Neural cell (in vitro differentiated cells): ENCODE results near the gene ADAD2. TPM values are rescaled to one million over a fixed set of nuclear protein-coding genes. Genes with fewer than 3 reads are reported as not detected.

Experiments used
- H2AFZ ChIP-seq: fragments of 200-600, 300-800 bp; sonication (generic), shearing (Covaris generic); 2 replicates; pipeline ENCODE4 v1.6.0; 2014; ENCODE audit warnings: low read depth, mild to moderate bottlenecking, antibody characterized with exemption, low read length, moderate library complexity
- H3F3A ChIP-seq: fragments of 200-600 bp; shearing (Covaris generic); 2 replicates; pipeline ENCODE4 v1.6.1; 2016; ENCODE audit warnings: mild to moderate bottlenecking, moderate library complexity, mixed read lengths, antibody characterized with exemption, low read length; ENCODE audit not compliant: insufficient read depth, poor library complexity, severe bottlenecking
- H3K27ac ChIP-seq: fragments of 200-600, 300-800 bp; sonication (generic), shearing (Covaris generic); 2 replicates; pipeline ENCODE4 v1.5.1; 2014; ENCODE audit warnings: mild to moderate bottlenecking, low read length, moderate library complexity
- H3K27me3 ChIP-seq: fragments of 300-800, 200-600 bp; sonication (generic), shearing (Covaris generic); 2 replicates; pipeline ENCODE4 v1.6.0; 2014; ENCODE audit warnings: mild to moderate bottlenecking, low read depth, low read length, moderate library complexity; ENCODE audit not compliant: insufficient read depth
- H3K36me3 ChIP-seq: fragments of 300-800, 200-600 bp; sonication (generic), shearing (Covaris generic); 2 replicates; pipeline ENCODE4 v1.5.1; 2014; ENCODE audit warnings: mild to moderate bottlenecking, antibody characterized with exemption, low read length, moderate library complexity; ENCODE audit not compliant: insufficient read depth
- H3K4me2 ChIP-seq: fragments of 300-800, 200-600 bp; sonication (generic), shearing (Covaris generic); 2 replicates; pipeline ENCODE4 v1.6.0; 2014; ENCODE audit warnings: mild to moderate bottlenecking, low read length
- H3K4me3 ChIP-seq: fragments of 300-800, 200-600 bp; sonication (generic), shearing (Covaris generic); 2 replicates; pipeline ENCODE4 v1.5.1; 2014; ENCODE audit warnings: mild to moderate bottlenecking, low read length, moderate library complexity
- H3K79me2 ChIP-seq: fragments of 200-600 bp; shearing (Covaris generic); replicated peaks from 2 replicates; pipeline ENCODE4 v1.6.0; 2014; ENCODE audit warnings: mild to moderate bottlenecking, low read length, moderate library complexity; ENCODE audit not compliant: insufficient read depth
- H3K9ac ChIP-seq: fragments of 300-800, 200-600 bp; sonication (generic), shearing (Covaris generic); 2 replicates; pipeline ENCODE4 v1.6.1; 2016; ENCODE audit warnings: mild to moderate bottlenecking, low read length, mixed read lengths
- H3K9me2 ChIP-seq: fragments of 200-600 bp; shearing (Covaris generic); 2 replicates; pipeline ENCODE4 v1.6.1; 2016; ENCODE audit warnings: mild to moderate bottlenecking, low read length, mixed read lengths; ENCODE audit not compliant: insufficient read depth
- H3K9me3 ChIP-seq: fragments of 200-600, 300-800 bp; sonication (generic), shearing (Covaris generic); 2 replicates; pipeline ENCODE4 v1.6.1; 2016; ENCODE audit warnings: mild to moderate bottlenecking, mixed run types, low read length, moderate library complexity, mixed read lengths
- H4K20me1 ChIP-seq: fragments of 200-600 bp; shearing (Covaris generic); 2 replicates; pipeline ENCODE4 v1.6.1; 2016; ENCODE audit warnings: mild to moderate bottlenecking, mixed run types; ENCODE audit not compliant: insufficient read depth
- EP300 ChIP-seq: fragments of 450-650 bp; conservative IDR thresholded peaks from 2 replicates; pipeline ENCODE4 v1.6.1; 2014; ENCODE audit warnings: antibody characterized with exemption, mild to moderate bottlenecking, moderate library complexity; ENCODE audit not compliant: poor library complexity, severe bottlenecking
- EZH2 ChIP-seq: fragments of 200-600, 300-800 bp; shearing (Covaris generic), sonication (generic); IDR thresholded peaks from 2 replicates; pipeline ENCODE4 v1.6.1; 2014; ENCODE audit warnings: antibody characterized with exemption, low read length, borderline replicate concordance, mild to moderate bottlenecking; ENCODE audit not compliant: insufficient read depth, poor library complexity, severe bottlenecking
- MXI1 ChIP-seq: fragments of 450-650 bp; conservative IDR thresholded peaks from 2 replicates; pipeline ENCODE4 v1.6.1; 2014; ENCODE audit warnings: antibody characterized with exemption, mild to moderate bottlenecking; ENCODE audit not compliant: poor library complexity, severe bottlenecking
- POLR2AphosphoS5 ChIP-seq: IDR thresholded peaks from 2 replicates; pipeline ENCODE4 v1.6.1; 2012
- RAD21 ChIP-seq: fragments of 450-650 bp; conservative IDR thresholded peaks from 2 replicates; pipeline ENCODE4 v1.6.1; 2014; ENCODE audit warnings: antibody characterized with exemption, mild to moderate bottlenecking, moderate library complexity
- REST ChIP-seq: IDR thresholded peaks from 2 replicates; pipeline ENCODE4 v1.6.1; 2012; ENCODE audit warnings: borderline replicate concordance
- SMC3 ChIP-seq: fragments of 450-650 bp; conservative IDR thresholded peaks from 2 replicates; pipeline ENCODE4 v1.6.1; 2014; ENCODE audit warnings: antibody characterized with exemption, mild to moderate bottlenecking, moderate library complexity; ENCODE audit not compliant: poor library complexity
- TAF1 ChIP-seq: IDR thresholded peaks from 2 replicates; pipeline ENCODE4 v1.6.1; 2012; ENCODE audit warnings: low read depth
- polyA plus RNA-seq: library from polyadenylated mRNA; depleted of rRNA; stranded (reverse); fragments of >200 nt; gene quantifications from 2 replicates; pipeline ENCODE4 v1.2.3, GENCODE V29; 2014
- TF ChIP-seq, protein P1 (sequence below): fragments of 450-650 bp; IDR thresholded peaks from 2 replicates; pipeline ENCODE4 v1.5.1; 2014; ENCODE audit warnings: antibody characterized with exemption, mild to moderate bottlenecking, moderate library complexity; ENCODE audit not compliant: poor library complexity, severe bottlenecking

ADAD2 gene
- polyA plus RNA-seq, 1 donor from 2014 or later, result not detected

- H3K27me3 ChIP-seq, result no peaks in the 10 kb centered on the region
- H3K79me2 ChIP-seq, result peaks cover 30% of the 10 kb centered on the region
- H4K20me1 ChIP-seq, result no peaks in the 10 kb centered on the region
- no peaks in the 10 kb centered on the region for H3K9me2 ChIP-seq
- peak within 1 kb of the TSS; percentile 95 for H3K9ac ChIP-seq
- peak within 1 kb of the TSS; percentile 88 for H3K4me2 ChIP-seq
- TF ChIP-seq MXI1 (peak; percentile 94), EZH2 (no peak), TAF1 (no peak), POLR2AphosphoS5 (peak; percentile 91), RAD21 (peak; percentile 51), REST (no peak), EP300 (no peak), SMC3 (peak; percentile 55)
- TF ChIP-seq, protein P1, sequence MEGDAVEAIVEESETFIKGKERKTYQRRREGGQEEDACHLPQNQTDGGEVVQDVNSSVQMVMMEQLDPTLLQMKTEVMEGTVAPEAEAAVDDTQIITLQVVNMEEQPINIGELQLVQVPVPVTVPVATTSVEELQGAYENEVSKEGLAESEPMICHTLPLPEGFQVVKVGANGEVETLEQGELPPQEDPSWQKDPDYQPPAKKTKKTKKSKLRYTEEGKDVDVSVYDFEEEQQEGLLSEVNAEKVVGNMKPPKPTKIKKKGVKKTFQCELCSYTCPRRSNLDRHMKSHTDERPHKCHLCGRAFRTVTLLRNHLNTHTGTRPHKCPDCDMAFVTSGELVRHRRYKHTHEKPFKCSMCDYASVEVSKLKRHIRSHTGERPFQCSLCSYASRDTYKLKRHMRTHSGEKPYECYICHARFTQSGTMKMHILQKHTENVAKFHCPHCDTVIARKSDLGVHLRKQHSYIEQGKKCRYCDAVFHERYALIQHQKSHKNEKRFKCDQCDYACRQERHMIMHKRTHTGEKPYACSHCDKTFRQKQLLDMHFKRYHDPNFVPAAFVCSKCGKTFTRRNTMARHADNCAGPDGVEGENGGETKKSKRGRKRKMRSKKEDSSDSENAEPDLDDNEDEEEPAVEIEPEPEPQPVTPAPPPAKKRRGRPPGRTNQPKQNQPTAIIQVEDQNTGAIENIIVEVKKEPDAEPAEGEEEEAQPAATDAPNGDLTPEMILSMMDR, result peak; percentile 50
- peaks cover 5% of the 10 kb centered on the region for H3K36me3 ChIP-seq
- peak within 1 kb of the TSS; percentile 60 for H2AFZ ChIP-seq
- no peaks in the 10 kb centered on the region for H3F3A ChIP-seq
- H3K4me3 ChIP-seq, result peak within 1 kb of the TSS; percentile 97
- no peaks in the 10 kb centered on the region for H3K9me3 ChIP-seq
- peak within 1 kb of the TSS; percentile 94 for H3K27ac ChIP-seq
These were observed 45.9 kb upstream of the ADAD2 start, which contains the start of the genes DNAAF1 and HSDL1 for GRCh38 chr16:84144859-84145639. Gene DNAAF1 (plus strand): TSS chr16:84145308. CDS start chr16:84145441, 133 bp downstream. Gene HSDL1 (minus strand): TSS chr16:84145177. CDS start chr16:84131321, 13,856 bp downstream.

- Histone ChIP-seq H3K27me3 (no peaks in the 10 kb centered on the region), H3K9ac (no peak overlapping the region), H3K79me2 (no peaks in the 10 kb centered on the region), H3K4me2 (no peak overlapping the region), H3K36me3 (no peaks in the 10 kb centered on the region), H3K9me3 (no peaks in the 10 kb centered on the region), H3F3A (no peaks in the 10 kb centered on the region), H3K27ac (no peak overlapping the region), H2AFZ (no peak overlapping the region), H3K9me2 (no peaks in the 10 kb centered on the region), H4K20me1 (no peaks in the 10 kb centered on the region), H3K4me3 (no peak overlapping the region)
- TF ChIP-seq, protein P1, result no peak
- no peak for TF ChIP-seq EP300
- no peak for TF ChIP-seq SMC3
- no peak for TF ChIP-seq EZH2
These were observed 40.0 kb upstream of the ADAD2 start for GRCh38 chr16:84150926-84151325.
